Neural progenitor cell (in vitro differentiated cells): ENCODE data around the gene KIRREL2. TPM values are rescaled to one million over a fixed set of nuclear protein-coding genes. Genes with fewer than 3 reads are reported as not detected.

Experiments
- DNase-seq: peaks from one replicate; pipeline ENCODE4 v3.0.0-alpha.2; 2016; ENCODE audit warnings: low spot score
- H2AFZ ChIP-seq: fragments of 200-600 bp; sonication (generic); replicated peaks from 2 replicates; pipeline ENCODE4 v1.6.1; 2016; ENCODE audit warnings: antibody characterized with exemption
- H3F3A ChIP-seq: fragments of 200-600 bp; sonication (generic); 2 replicates; pipeline ENCODE4 v1.6.1; 2016; ENCODE audit warnings: antibody characterized with exemption, low read depth
- H3K27ac ChIP-seq: fragments of 200-600 bp; sonication (generic); 2 replicates; pipeline ENCODE4 v1.5.1; 2016; ENCODE audit warnings: mild to moderate bottlenecking
- H3K27me3 ChIP-seq: fragments of 200-600 bp; sonication (generic); 2 replicates; pipeline ENCODE4 v1.6.1; 2016; ENCODE audit warnings: mild to moderate bottlenecking, moderate library complexity
- H3K36me3 ChIP-seq: fragments of 200-600 bp; sonication (generic); 2 replicates; pipeline ENCODE4 v1.5.1; 2016
- H3K4me1 ChIP-seq: fragments of 200-600 bp; sonication (generic); 2 replicates; pipeline ENCODE4 v1.6.1; 2016; ENCODE audit warnings: mixed run types
- H3K4me2 ChIP-seq: fragments of 200-600 bp; sonication (generic); 2 replicates; pipeline ENCODE4 v1.6.1; 2016
- H3K4me3 ChIP-seq: fragments of 200-600 bp; sonication (generic); 2 replicates; pipeline ENCODE4 v1.5.1; 2016
- H3K79me2 ChIP-seq: fragments of 200-600 bp; sonication (generic); 2 replicates; pipeline ENCODE4 v1.6.1; 2016; ENCODE audit warnings: low read depth
- H3K9ac ChIP-seq: fragments of 200-600 bp; sonication (generic); 2 replicates; pipeline ENCODE4 v1.6.1; 2016
- H3K9me3 ChIP-seq: fragments of 200-600 bp; sonication (generic); 2 replicates; pipeline ENCODE4 v1.5.1; 2016; ENCODE audit warnings: low read depth
- H4K20me1 ChIP-seq: fragments of 200-600 bp; sonication (generic); 2 replicates; pipeline ENCODE4 v1.6.1; 2016; ENCODE audit warnings: low read depth
- H3K27ac Mint-ChIP-seq: 3 replicates; pipeline ENCODE4 v1.8.0; 2021; ENCODE audit warnings: mixed read lengths
- H3K27me3 Mint-ChIP-seq: 2 replicates; pipeline ENCODE4 v1.8.0; 2022; ENCODE audit warnings: low read depth, mild to moderate bottlenecking, inconsistent platforms, moderate library complexity, mixed read lengths; ENCODE audit not compliant: insufficient read depth
- H3K36me3 Mint-ChIP-seq: 3 replicates; pipeline ENCODE4 v1.8.0; 2021; ENCODE audit warnings: mixed read lengths
- H3K4me1 Mint-ChIP-seq: 3 replicates; pipeline ENCODE4 v1.8.0; 2021; ENCODE audit warnings: mixed read lengths
- H3K4me3 Mint-ChIP-seq: 3 replicates; pipeline ENCODE4 v1.8.0; 2021; ENCODE audit warnings: mild to moderate bottlenecking, moderate library complexity, mixed read lengths
- H3K9me3 Mint-ChIP-seq: 3 replicates; pipeline ENCODE4 v1.8.0; 2020; ENCODE audit warnings: mixed read lengths
- CTCF ChIP-seq: fragments of 200-600 bp; sonication (generic); IDR thresholded peaks from 2 replicates; pipeline ENCODE4 v1.5.1; 2017; ENCODE audit warnings: antibody characterized with exemption, mild to moderate bottlenecking
- EZH2 ChIP-seq: fragments of 200-600 bp; sonication (generic); IDR thresholded peaks from 2 replicates; pipeline ENCODE4 v1.6.1; 2017; ENCODE audit warnings: antibody characterized with exemption, mild to moderate bottlenecking, moderate library complexity
- EZH2phosphoT487 ChIP-seq: fragments of 200-600 bp; sonication (generic); IDR thresholded peaks from 2 replicates; pipeline ENCODE4 v1.6.1; 2017; ENCODE audit warnings: antibody characterized with exemption
- total RNA-seq: library from RNA; depleted of rRNA; stranded (reverse); fragments of >200 nt; gene quantifications from 2 replicates; pipeline ENCODE4 v1.2.3, GENCODE V29; 2015; ENCODE audit warnings: low replicate concordance

KIRREL2 gene
- total RNA-seq, 1 donor from 2014 or later = 2.4 TPM

GRCh38 chr19:35896643-35897040 lies 39.9 kb downstream of the KIRREL2 start:
- H3K4me2 ChIP-seq = no peak overlapping the region
- H2AFZ ChIP-seq = no peak overlapping the region
- peaks cover 4% of the 10 kb centered on the region for H3K79me2 ChIP-seq
- TF ChIP-seq CTCF = no peak
- no peak for TF ChIP-seq EZH2
- no peak for TF ChIP-seq EZH2phosphoT487
- H3K36me3 ChIP-seq = no peaks in the 10 kb centered on the region
- H3K4me3 ChIP-seq = no peak overlapping the region
- Mint-ChIP-seq H3K27ac (no peak overlapping the region), H3K4me1 (peaks cover 7% of the 10 kb centered on the region), H3K4me3 (no peak overlapping the region), H3K36me3 (peaks cover 7% of the 10 kb centered on the region), H3K9me3 (no peaks in the 10 kb centered on the region), H3K27me3 (peaks cover 2% of the 10 kb centered on the region)
- no peaks in the 10 kb centered on the region for H3K4me1 ChIP-seq
- no peak overlapping the region for H3K9ac ChIP-seq
- peaks cover 16% of the 10 kb centered on the region for H3K27me3 ChIP-seq
- no peaks in the 10 kb centered on the region for H4K20me1 ChIP-seq
- DNase-seq = no peak
- H3K27ac ChIP-seq = no peak overlapping the region
- peaks cover 8% of the 10 kb centered on the region for H3F3A ChIP-seq
- no peaks in the 10 kb centered on the region for H3K9me3 ChIP-seq

DNA sequence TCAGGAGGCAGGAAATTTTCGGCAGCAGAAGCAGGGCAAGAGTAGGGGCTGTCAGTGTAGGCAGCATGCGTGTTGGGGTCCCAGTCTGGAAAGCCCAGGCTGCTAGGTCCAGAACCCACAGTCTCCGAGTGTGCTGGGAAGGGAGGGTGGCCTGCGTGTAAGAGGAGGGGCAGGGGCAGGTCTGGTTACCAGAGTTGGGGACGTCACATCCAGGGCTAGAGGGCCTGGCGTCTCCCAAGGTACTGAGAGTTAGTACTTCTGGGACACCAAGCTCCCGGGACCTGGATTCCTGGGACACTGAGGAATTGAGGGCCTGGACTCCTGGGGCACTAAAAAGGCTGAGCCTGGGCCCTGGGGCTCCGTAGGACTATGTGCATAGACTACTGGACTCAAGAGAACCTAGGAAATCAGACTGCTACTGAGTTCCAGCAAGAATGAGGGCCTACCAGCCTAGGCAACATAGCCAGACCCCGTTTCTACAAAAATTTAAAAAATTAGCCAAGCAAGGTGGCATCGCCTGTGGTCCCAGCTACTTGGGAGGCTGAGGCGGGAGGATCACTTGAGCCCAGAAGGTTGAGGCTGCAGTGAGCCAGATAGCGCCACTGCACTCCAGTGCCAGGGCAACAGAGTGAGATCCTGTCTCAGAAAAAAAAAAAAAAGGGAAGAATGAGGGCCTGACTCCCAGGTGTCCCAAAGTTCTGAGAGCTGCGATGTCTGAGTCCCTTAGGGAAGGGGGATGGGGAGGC lies 41.2 kb downstream of the KIRREL2 start:
- Mint-ChIP-seq H3K27ac (no peak overlapping the region), H3K36me3 (peaks cover 5% of the 10 kb centered on the region), H3K4me1 (peaks cover 13% of the 10 kb centered on the region), H3K4me3 (peak overlapping the region; percentile 75), H3K9me3 (no peaks in the 10 kb centered on the region), H3K27me3 (peaks cover 7% of the 10 kb centered on the region)
- no peak for DNase-seq
- Histone ChIP-seq H3K36me3 (no peaks in the 10 kb centered on the region), H3K9ac (no peak overlapping the region), H3K27ac (no peak overlapping the region), H3K4me1 (no peaks in the 10 kb centered on the region), H3K4me2 (no peak overlapping the region), H3K27me3 (peaks cover 28% of the 10 kb centered on the region), H3F3A (peaks cover 13% of the 10 kb centered on the region), H4K20me1 (no peaks in the 10 kb centered on the region), H3K9me3 (no peaks in the 10 kb centered on the region), H3K79me2 (peaks cover 4% of the 10 kb centered on the region), H3K4me3 (no peak overlapping the region), H2AFZ (no peak overlapping the region)
- TF ChIP-seq EZH2 (no peak), CTCF (no peak), EZH2phosphoT487 (no peak)

- Histone ChIP-seq H3K36me3 (no peaks in the 10 kb centered on the region), H2AFZ (no peak overlapping the region), H3K4me2 (peak overlapping the region; percentile 92), H3K4me1 (no peaks in the 10 kb centered on the region), H3F3A (peaks cover 13% of the 10 kb centered on the region), H3K79me2 (peaks cover 4% of the 10 kb centered on the region), H4K20me1 (no peaks in the 10 kb centered on the region), H3K9me3 (no peaks in the 10 kb centered on the region), H3K27me3 (peaks cover 33% of the 10 kb centered on the region), H3K4me3 (peak overlapping the region; percentile 99), H3K9ac (no peak overlapping the region), H3K27ac (no peak overlapping the region)
- no peaks in the 10 kb centered on the region for H3K9me3 Mint-ChIP-seq
- no peak for DNase-seq
- peak overlapping the region; percentile 96 for H3K4me3 Mint-ChIP-seq
- no peak for TF ChIP-seq EZH2phosphoT487
- TF ChIP-seq CTCF = no peak
- no peak for TF ChIP-seq EZH2
- H3K27ac Mint-ChIP-seq = no peak overlapping the region
- peaks cover 5% of the 10 kb centered on the region for H3K36me3 Mint-ChIP-seq
- peaks cover 18% of the 10 kb centered on the region for H3K4me1 Mint-ChIP-seq
- peaks cover 13% of the 10 kb centered on the region for H3K27me3 Mint-ChIP-seq
These were observed 41.7 kb downstream of the KIRREL2 start for GRCh38 chr19:35898499-35898809.
